Measurements from ENCODE around the gene SHOC1. TPM values are rescaled to one million over a fixed set of nuclear protein-coding genes. Genes with fewer than 3 reads are reported as not detected.
"Not testable (repeated sequence)": the region's sequence is repeated elsewhere in the genome, so short reads cannot be mapped to it uniquely, and the experiment has no call there.

Gene SHOC1
- total RNA-seq, result 0.06 TPM in 1 of 2 replicates, not detected in the other

- no peak for DNase-seq (ENCODE audit: extremely low read depth, low read depth, low spot score)
Measured at GRCh38 chr9:111794835-111795556, at the start of gene SHOC1. TSS of gene SHOC1 (minus strand) at chr9:111794937. CDS start at chr9:111791418, 3,519 bp downstream.

DNA sequence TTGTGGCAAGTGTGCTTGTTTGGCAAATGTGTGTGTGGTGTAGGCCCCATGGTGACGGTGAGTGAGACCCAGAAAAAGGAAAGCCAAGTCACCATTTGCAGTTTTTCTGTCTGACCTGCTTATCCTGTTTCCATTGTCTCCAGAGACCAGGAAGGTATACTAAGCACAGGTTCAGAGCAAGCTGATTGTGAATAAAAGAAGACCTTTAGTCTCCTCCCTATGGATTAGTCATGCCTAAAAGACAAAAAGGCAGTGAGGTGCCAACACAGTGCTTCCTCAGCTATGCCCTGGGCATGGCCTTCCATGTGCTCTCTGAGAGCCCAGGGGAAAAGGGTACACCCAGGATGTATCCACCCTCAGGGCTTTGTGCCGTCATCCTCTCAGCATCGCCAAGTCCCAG, 49.2 kb upstream of the SHOC1 start:
- no peak for DNase-seq (ENCODE audit: extremely low read depth, low read depth, low spot score)

GRCh38 chr9:111842313-111842712, 47.6 kb upstream of the SHOC1 start:
- DNase-seq (ENCODE audit: extremely low read depth, low read depth, low spot score), result no peak

- DNase-seq (ENCODE audit: extremely low read depth, low read depth, low spot score), result no peak
Measured at GRCh38 chr9:111840442-111840841, 45.7 kb upstream of the SHOC1 start.

- DNase-seq (ENCODE audit: extremely low read depth, low read depth, low spot score), result no peak
Measured at GRCh38 chr9:111839987-111840386, 45.2 kb upstream of the SHOC1 start.

GRCh38 chr9:111839387-111839786, 44.6 kb upstream of the SHOC1 start:
- DNase-seq (ENCODE audit: extremely low read depth, low read depth, low spot score), result no peak

GRCh38 chr9:111838439-111838838, 43.7 kb upstream of the SHOC1 start:
- DNase-seq (ENCODE audit: extremely low read depth, low read depth, low spot score), result no peak

- no peak for DNase-seq (ENCODE audit: extremely low read depth, low read depth, low spot score)
Measured at GRCh38 chr9:111836311-111836710, 41.6 kb upstream of the SHOC1 start.

DNA sequence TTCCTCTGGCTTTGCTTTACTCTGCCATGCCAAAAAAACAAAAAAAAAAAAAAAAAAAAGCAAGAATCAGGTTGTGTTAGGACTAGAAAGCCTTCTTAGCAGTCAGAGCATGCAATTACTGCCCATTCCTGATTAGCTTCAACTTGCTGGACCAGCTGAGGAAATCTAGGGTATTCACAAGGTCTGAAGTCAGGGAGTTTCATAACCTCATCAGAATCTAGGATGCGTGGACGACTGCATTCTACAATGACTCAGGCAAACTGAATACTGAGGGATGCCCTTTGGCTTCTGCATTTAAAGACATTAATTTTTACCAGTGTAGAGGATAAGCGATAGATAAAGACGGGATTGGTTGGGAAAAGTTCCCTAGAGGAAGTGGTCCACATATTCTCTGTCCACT, 39.2 kb upstream of the SHOC1 start:
- no peak for DNase-seq (ENCODE audit: extremely low read depth, low read depth, low spot score)

DNA sequence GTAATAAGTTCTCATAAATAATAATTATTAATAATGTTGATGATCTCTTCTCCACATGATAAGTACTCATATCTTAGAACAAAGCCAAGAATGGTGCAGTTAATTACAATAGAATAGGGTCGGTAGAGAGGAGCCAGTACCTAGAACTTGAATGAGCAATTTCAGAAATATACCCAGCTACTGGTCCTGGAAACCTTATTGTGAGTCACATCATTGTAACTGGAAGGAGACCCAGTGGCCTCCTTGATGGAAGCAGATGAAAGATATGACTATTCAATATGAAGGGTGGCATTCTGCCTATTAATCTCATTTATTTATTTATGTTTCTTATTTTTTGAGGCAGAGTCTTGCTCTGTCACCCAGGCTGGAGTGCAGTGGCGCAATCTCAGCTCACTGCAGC, 37.7 kb upstream of the SHOC1 start:
- DNase-seq (ENCODE audit: extremely low read depth, low read depth, low spot score), result no peak

GRCh38 chr9:111831371-111832108, 36.8 kb upstream of the SHOC1 start:
- DNase-seq (ENCODE audit: extremely low read depth, low read depth, low spot score), result no peak

DNA sequence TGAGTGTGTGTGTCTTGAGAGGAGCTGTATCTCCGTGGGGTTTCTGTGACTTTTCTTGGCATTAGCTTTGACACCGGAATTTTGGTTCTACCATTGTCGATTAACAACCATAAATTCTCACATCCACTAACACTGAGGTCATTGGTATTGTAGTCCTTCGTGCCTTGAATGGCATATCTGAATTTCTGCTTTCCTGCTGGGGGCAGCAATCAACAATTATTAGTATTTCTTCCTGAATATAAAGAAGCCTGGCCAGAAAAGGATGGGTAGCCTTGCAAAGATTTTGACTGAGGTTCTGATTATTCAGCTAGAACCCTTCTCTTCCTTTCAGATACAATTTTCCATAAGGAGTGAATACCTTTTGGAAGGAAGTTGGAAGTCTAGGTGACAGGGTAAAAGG, 33.5 kb upstream of the SHOC1 start:
- DNase-seq (ENCODE audit: extremely low read depth, low read depth, low spot score), result no peak

- no peak for DNase-seq (ENCODE audit: extremely low read depth, low read depth, low spot score)
Measured at GRCh38 chr9:111825468-111826145, 30.9 kb upstream of the SHOC1 start.

- DNase-seq (ENCODE audit: extremely low read depth, low read depth, low spot score), result no peak
Measured at GRCh38 chr9:111821006-111821528, 26.3 kb upstream of the SHOC1 start.

DNA sequence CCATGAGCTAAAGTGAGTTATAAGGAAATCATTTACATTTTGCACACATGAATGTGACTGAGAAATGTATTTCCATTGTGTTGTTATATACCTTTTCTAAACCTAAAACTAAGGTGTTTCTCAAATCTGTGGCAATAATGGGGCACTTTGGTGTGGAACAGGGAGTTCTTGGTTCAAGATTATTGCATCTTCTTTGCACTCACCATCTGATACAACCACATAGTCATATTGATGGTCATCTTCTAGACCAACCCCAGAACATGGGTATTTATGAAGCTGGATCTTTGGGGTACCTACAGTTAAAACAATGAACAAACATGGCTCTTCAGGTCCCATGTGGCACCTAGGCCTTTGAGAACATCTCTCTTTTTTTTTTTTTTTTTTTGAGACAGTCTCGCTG, 24.6 kb upstream of the SHOC1 start:
- no peak for DNase-seq (ENCODE audit: extremely low read depth, low read depth, low spot score)

DNA sequence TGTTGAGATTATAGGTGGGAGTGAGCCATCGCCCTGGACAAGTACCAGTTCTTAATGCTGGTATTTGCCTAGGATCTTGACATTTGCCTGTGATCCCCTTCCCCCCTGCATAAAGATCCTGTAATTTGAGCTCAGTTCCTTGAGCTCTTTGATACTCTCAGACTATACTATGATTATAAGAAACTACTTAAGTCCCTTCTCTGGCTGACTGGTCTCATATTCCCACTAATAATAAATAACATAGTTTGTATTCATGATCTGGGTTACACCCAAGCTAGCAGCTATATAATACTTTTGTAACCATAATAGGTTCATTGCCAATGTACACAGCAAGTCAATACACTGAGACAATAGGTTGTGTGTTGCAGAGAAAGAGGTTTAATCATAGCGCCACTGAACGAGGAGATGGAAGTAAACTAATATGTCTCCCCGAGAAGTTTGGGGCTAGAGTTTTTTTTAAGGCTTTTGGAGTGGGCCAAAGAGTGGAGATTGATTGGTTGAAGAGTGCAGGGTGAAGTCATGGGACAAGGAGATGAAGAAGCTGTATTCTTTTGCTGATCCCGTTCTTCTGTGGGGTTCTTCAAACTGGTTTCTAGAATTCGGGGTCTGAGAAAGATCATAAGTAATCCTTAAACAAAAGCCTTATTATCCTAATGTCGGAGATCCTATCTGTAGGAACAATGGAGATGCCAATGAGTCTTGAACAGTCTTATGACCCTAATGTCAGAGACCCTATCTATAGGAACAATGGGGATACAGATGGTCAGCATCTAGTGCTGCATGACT, 20.7 kb upstream of the SHOC1 start:
- no peak for DNase-seq (ENCODE audit: extremely low read depth, low read depth, low spot score)

- DNase-seq (ENCODE audit: extremely low read depth, low read depth, low spot score), result no peak
Measured at GRCh38 chr9:111812337-111812736, 17.6 kb upstream of the SHOC1 start.

DNA sequence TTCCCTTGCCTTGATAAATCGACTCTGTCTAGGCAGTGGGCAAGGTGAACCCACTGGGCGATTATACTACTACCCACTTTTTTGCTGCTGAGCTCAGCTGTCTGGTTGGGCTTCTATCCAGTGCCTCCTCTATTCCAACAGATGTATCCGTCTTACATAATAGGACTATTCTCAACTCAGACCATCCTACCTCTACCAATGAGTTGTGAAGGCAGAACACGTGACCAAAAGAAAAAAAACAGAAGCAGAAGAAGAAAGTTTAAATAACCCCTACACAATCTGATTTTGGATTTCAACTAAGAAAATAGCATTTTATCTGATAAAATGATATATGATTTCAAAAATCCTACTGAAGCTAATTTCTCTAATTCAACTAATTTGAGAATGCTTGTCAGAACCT, 16.2 kb upstream of the SHOC1 start:
- DNase-seq (ENCODE audit: extremely low read depth, low read depth, low spot score), result no peak

DNA sequence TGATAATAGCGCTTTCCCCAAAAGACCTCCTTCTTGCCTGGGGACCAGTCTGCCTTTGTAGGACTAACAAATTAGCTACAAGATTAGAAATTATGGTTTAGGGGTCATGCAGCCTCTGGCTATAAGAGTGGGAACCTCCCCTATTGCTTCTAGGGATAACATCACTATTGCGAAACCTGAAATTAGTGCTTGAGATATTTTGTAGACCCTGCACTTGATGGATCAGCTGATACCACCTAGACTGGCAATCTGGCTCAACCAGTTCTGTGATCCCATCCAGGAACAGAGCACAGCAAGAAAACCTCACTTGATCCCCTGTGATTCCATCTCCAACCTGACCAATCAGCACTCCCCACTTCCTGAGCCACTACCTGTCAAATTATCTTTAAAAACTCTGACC, 15.7 kb upstream of the SHOC1 start:
- not testable (repeated sequence) for DNase-seq (ENCODE audit: extremely low read depth, low read depth, low spot score)

DNA sequence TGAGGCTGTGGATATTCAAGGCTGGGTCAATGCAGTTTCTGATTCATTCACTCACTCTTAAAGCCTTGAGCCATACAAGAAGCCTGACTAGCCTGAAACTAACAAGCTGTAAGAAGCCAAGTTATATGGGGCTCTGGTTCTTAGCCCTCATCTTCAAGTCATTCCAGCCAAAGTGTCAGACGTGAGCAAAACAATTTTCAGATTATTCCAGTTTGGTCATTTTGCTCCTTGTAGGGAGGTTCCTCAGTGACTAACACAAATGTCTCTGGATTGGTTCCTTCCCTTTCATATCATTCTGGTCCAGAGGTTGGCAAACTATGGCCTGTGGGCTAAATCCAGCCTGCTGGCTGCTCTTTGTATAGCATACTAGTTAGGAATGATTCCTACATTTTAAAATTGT, 12.5 kb upstream of the SHOC1 start:
- DNase-seq (ENCODE audit: extremely low read depth, low read depth, low spot score), result no peak

DNA sequence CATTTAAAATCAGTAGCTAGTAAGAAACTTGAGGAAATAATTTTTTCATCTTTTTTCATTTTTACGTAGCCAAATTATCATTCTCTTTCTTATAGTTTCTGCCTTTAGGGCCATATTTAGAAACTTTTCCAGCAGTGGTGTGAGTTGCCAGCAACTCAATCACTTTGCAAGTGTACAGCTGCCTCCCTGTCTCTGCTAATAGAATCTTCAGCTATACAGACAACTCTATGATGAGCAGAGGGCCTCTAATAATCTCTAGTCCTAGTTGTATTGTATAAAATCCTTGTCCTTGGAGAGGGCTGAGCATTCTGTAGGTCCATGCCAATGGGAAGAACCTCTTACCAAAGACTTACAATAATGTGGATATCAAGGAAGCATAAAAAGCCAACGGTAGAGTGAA, 11.5 kb upstream of the SHOC1 start:
- DNase-seq (ENCODE audit: extremely low read depth, low read depth, low spot score), result no peak
